SK-N-SH treated with all-trans-retinoic acid at 6 μM for 48 hours (cell line): Measurements from ENCODE around the gene TRDMT1.
A peak's percentile ranks its signal among the peaks of the same experiment; 100 is the strongest.

Experiments used
- ATAC-seq: fragments of 200-7000 bp; cut with Tn5 transposase; 3 replicates; pipeline ENCODE4 v1.9.1; 2020; ENCODE audit warnings: mild to moderate bottlenecking, moderate library complexity
- ARNTL ChIP-seq: fragments of 450-650 bp; formaldehyde crosslinking; IDR thresholded peaks from 2 replicates; pipeline ENCODE4 v1.5.0; 2020; ENCODE audit warnings: low read depth, mild to moderate bottlenecking, moderate library complexity, borderline replicate concordance
- BACH2 ChIP-seq: fragments of 250-450 bp; sonication (Bioruptor Pico); IDR thresholded peaks from 2 replicates; pipeline ENCODE4 v1.9.0; 2021; ENCODE audit warnings: mild to moderate bottlenecking, borderline replicate concordance
- CSDC2 ChIP-seq: fragments of 250-450 bp; sonication (Bioruptor Pico); IDR thresholded peaks from 2 replicates; pipeline ENCODE4 v1.5.0; 2020; ENCODE audit warnings: mild to moderate bottlenecking, moderate library complexity
- ESRRG ChIP-seq: fragments of 250-450 bp; sonication (Bioruptor Pico); IDR thresholded peaks from 2 replicates; pipeline ENCODE4 v1.6.1; 2021; ENCODE audit warnings: mild to moderate bottlenecking
- GLIS3 ChIP-seq: fragments of 250-450 bp; sonication (Bioruptor Pico); IDR thresholded peaks from 2 replicates; pipeline ENCODE4 v1.5.0; 2020; ENCODE audit warnings: mild to moderate bottlenecking, moderate library complexity
- ISL1 ChIP-seq: fragments of 250-450 bp; sonication (Bioruptor Pico); IDR thresholded peaks from 2 replicates; pipeline ENCODE4 v2.1.2; 2022; ENCODE audit warnings: mild to moderate bottlenecking, moderate library complexity
- POU6F1 ChIP-seq: fragments of 250-450 bp; sonication (Bioruptor Pico); IDR thresholded peaks from 2 replicates; pipeline ENCODE4 v1.8.0; 2021; ENCODE audit warnings: low read depth, mild to moderate bottlenecking, moderate library complexity, borderline replicate concordance
- PPARA ChIP-seq: fragments of 250-450 bp; sonication (Bioruptor Pico); IDR thresholded peaks from 2 replicates; pipeline ENCODE4 v1.5.0; 2020; ENCODE audit warnings: mild to moderate bottlenecking, borderline replicate concordance
- SNAI2 ChIP-seq: fragments of 250-450 bp; sonication (Bioruptor Pico); IDR thresholded peaks from 2 replicates; pipeline ENCODE4 v1.5.0; 2020; ENCODE audit warnings: mild to moderate bottlenecking, moderate library complexity
- TOX ChIP-seq: fragments of 250-450 bp; sonication (Bioruptor Pico); IDR thresholded peaks from 2 replicates; pipeline ENCODE4 v1.8.0; 2021; ENCODE audit warnings: mild to moderate bottlenecking, moderate library complexity, borderline replicate concordance
- ZFP3 ChIP-seq: fragments of 250-450 bp; sonication (Bioruptor Pico); IDR thresholded peaks from 2 replicates; pipeline ENCODE4 v1.5.0; 2020; ENCODE audit warnings: mild to moderate bottlenecking, moderate library complexity
- ZFP30 ChIP-seq: fragments of 450-650 bp; formaldehyde crosslinking; IDR thresholded peaks from 2 replicates; pipeline ENCODE4 v1.5.0; 2022; ENCODE audit warnings: mild to moderate bottlenecking, moderate library complexity
- ZNF565 ChIP-seq: fragments of 450-650 bp; formaldehyde crosslinking; conservative IDR thresholded peaks from 2 replicates; pipeline ENCODE4 v1.5.0; 2020; ENCODE audit warnings: low read depth, mild to moderate bottlenecking, moderate library complexity
- ZNF8 ChIP-seq: fragments of 450-650 bp; formaldehyde crosslinking; IDR thresholded peaks from 2 replicates; pipeline ENCODE4 v1.5.0; 2020; ENCODE audit warnings: mild to moderate bottlenecking, moderate library complexity
- TF ChIP-seq, protein P1 (sequence below): fragments of 250-450 bp; sonication (Bioruptor Pico); IDR thresholded peaks from 2 replicates; pipeline ENCODE4 v1.8.0; 2020; ENCODE audit warnings: mild to moderate bottlenecking, moderate library complexity, borderline replicate concordance
- TF ChIP-seq, protein P2 (sequence below): fragments of 250-450 bp; sonication (Bioruptor Pico); IDR thresholded peaks from 2 replicates; pipeline ENCODE4 v1.5.1; 2020; ENCODE audit warnings: low read depth, mild to moderate bottlenecking, moderate library complexity
- TF ChIP-seq, protein P3 (sequence below): fragments of 250-450 bp; sonication (Bioruptor Pico); IDR thresholded peaks from 2 replicates; pipeline ENCODE4 v1.5.0; 2020; ENCODE audit warnings: mild to moderate bottlenecking, moderate library complexity

TRDMT1 gene

GRCh38 chr10:17119845-17120244, 81.6 kb downstream of the TRDMT1 start:
- no peak for TF ChIP-seq CSDC2 (CRISPR knock-in tag)
- TF ChIP-seq PPARA = no peak
- no peak for TF ChIP-seq GLIS3
- no peak for TF ChIP-seq TOX
- TF ChIP-seq, protein P1, sequence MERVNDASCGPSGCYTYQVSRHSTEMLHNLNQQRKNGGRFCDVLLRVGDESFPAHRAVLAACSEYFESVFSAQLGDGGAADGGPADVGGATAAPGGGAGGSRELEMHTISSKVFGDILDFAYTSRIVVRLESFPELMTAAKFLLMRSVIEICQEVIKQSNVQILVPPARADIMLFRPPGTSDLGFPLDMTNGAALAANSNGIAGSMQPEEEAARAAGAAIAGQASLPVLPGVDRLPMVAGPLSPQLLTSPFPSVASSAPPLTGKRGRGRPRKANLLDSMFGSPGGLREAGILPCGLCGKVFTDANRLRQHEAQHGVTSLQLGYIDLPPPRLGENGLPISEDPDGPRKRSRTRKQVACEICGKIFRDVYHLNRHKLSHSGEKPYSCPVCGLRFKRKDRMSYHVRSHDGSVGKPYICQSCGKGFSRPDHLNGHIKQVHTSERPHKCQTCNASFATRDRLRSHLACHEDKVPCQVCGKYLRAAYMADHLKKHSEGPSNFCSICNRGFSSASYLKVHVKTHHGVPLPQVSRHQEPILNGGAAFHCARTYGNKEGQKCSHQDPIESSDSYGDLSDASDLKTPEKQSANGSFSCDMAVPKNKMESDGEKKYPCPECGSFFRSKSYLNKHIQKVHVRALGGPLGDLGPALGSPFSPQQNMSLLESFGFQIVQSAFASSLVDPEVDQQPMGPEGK (CRISPR knock-in tag) = no peak
- ATAC-seq = no peak

GRCh38 chr10:17116193-17116592, 85.3 kb downstream of the TRDMT1 start:
- peak; percentile 18; the same call in 1 of the 3 replicates for ATAC-seq
- TF ChIP-seq BACH2 (CRISPR knock-in tag) = no peak
- TF ChIP-seq ZFP3 (CRISPR knock-in tag) = no peak
- no peak for TF ChIP-seq ISL1 (CRISPR knock-in tag)
- TF ChIP-seq ZFP30 (CRISPR knock-in tag) = no peak
- TF ChIP-seq, protein P2, sequence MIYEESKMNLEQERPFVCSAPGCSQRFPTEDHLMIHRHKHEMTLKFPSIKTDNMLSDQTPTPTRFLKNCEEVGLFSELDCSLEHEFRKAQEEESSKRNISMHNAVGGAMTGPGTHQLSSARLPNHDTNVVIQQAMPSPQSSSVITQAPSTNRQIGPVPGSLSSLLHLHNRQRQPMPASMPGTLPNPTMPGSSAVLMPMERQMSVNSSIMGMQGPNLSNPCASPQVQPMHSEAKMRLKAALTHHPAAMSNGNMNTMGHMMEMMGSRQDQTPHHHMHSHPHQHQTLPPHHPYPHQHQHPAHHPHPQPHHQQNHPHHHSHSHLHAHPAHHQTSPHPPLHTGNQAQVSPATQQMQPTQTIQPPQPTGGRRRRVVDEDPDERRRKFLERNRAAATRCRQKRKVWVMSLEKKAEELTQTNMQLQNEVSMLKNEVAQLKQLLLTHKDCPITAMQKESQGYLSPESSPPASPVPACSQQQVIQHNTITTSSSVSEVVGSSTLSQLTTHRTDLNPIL (CRISPR knock-in tag) = no peak
- TF ChIP-seq PPARA = no peak
- TF ChIP-seq ZNF8 = no peak
- no peak for TF ChIP-seq TOX
- no peak for TF ChIP-seq SNAI2
- no peak for TF ChIP-seq CSDC2 (CRISPR knock-in tag)
- TF ChIP-seq ZNF565 (CRISPR knock-in tag) = no peak
- no peak for TF ChIP-seq ARNTL (CRISPR knock-in tag)
- no peak for TF ChIP-seq GLIS3
- TF ChIP-seq, protein P3, sequence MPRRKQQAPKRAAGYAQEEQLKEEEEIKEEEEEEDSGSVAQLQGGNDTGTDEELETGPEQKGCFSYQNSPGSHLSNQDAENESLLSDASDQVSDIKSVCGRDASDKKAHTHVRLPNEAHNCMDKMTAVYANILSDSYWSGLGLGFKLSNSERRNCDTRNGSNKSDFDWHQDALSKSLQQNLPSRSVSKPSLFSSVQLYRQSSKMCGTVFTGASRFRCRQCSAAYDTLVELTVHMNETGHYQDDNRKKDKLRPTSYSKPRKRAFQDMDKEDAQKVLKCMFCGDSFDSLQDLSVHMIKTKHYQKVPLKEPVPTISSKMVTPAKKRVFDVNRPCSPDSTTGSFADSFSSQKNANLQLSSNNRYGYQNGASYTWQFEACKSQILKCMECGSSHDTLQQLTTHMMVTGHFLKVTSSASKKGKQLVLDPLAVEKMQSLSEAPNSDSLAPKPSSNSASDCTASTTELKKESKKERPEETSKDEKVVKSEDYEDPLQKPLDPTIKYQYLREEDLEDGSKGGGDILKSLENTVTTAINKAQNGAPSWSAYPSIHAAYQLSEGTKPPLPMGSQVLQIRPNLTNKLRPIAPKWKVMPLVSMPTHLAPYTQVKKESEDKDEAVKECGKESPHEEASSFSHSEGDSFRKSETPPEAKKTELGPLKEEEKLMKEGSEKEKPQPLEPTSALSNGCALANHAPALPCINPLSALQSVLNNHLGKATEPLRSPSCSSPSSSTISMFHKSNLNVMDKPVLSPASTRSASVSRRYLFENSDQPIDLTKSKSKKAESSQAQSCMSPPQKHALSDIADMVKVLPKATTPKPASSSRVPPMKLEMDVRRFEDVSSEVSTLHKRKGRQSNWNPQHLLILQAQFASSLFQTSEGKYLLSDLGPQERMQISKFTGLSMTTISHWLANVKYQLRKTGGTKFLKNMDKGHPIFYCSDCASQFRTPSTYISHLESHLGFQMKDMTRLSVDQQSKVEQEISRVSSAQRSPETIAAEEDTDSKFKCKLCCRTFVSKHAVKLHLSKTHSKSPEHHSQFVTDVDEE (CRISPR knock-in tag) = no peak
- no peak for TF ChIP-seq ESRRG (CRISPR knock-in tag)
- no peak for TF ChIP-seq POU6F1
- TF ChIP-seq, all 23 proteins: peak for 0

DNA sequence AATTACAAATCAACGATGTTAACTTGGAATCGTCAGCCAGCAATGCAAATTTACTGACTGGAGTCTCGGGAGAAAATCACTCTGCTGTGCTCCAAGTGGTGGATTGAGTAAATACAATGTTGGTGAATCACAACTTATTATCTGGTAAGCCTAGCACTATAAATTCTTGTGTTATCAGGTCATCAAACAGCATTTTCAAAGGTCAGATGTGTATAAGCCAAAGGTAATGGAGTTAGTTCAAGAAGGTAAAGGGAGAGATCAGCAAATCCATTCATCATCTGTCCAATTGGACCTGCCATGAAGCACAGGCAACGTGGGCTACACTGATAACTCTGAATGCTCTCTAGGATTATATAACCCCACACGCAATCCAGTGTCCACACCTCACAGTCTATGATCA, 85.8 kb downstream of the TRDMT1 start:
- TF ChIP-seq, protein P1 (CRISPR knock-in tag) = no peak
- peak; percentile 68 for TF ChIP-seq ISL1 (CRISPR knock-in tag)
- peak; percentile 91 for ATAC-seq

DNA sequence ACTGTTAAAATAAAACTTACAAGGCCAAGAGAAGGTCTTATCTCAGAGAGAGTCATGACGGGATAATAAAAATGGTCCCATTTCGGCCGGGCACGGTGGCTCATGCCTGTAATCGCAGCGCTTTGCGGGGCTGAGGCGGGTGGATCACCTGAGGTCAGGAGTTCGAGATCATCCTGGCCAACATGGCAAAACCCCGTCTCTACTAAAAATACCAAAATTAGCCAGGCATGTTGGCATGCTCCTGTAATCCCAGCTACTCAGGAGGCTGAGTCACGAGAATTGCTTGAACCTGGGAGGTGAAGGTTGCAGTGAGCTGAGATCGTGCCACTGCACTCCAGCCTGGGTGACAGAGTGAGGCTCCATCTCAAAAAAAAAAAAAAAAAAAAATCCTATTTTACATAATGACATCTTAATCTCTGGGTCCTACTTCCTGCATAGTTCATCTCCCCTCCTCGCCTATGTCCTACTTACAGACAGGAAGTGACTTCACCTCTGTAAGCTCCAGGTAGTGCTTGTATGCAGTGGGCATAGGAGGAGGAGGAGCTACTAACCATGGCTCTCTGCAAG, 86.5 kb downstream of the TRDMT1 start:
- ATAC-seq = peak; percentile 34
